Neural cell (in vitro differentiated cells): ENCODE measurements around the gene RTP4. TPM values are rescaled to one million over a fixed set of nuclear protein-coding genes. Genes with fewer than 3 reads are reported as not detected.

ENCODE experiments used
- H2AFZ ChIP-seq: fragments of 200-600, 300-800 bp; sonication (generic), shearing (Covaris generic); 2 replicates; pipeline ENCODE4 v1.6.0; 2014; ENCODE audit warnings: low read depth, mild to moderate bottlenecking, antibody characterized with exemption, low read length, moderate library complexity
- H3F3A ChIP-seq: fragments of 200-600 bp; shearing (Covaris generic); 2 replicates; pipeline ENCODE4 v1.6.1; 2016; ENCODE audit warnings: mild to moderate bottlenecking, moderate library complexity, mixed read lengths, antibody characterized with exemption, low read length; ENCODE audit not compliant: insufficient read depth, poor library complexity, severe bottlenecking
- H3K27ac ChIP-seq: fragments of 200-600, 300-800 bp; sonication (generic), shearing (Covaris generic); 2 replicates; pipeline ENCODE4 v1.5.1; 2014; ENCODE audit warnings: mild to moderate bottlenecking, low read length, moderate library complexity
- H3K27me3 ChIP-seq: fragments of 300-800, 200-600 bp; sonication (generic), shearing (Covaris generic); 2 replicates; pipeline ENCODE4 v1.6.0; 2014; ENCODE audit warnings: mild to moderate bottlenecking, low read depth, low read length, moderate library complexity; ENCODE audit not compliant: insufficient read depth
- H3K36me3 ChIP-seq: fragments of 300-800, 200-600 bp; sonication (generic), shearing (Covaris generic); 2 replicates; pipeline ENCODE4 v1.5.1; 2014; ENCODE audit warnings: mild to moderate bottlenecking, antibody characterized with exemption, low read length, moderate library complexity; ENCODE audit not compliant: insufficient read depth
- H3K4me2 ChIP-seq: fragments of 300-800, 200-600 bp; sonication (generic), shearing (Covaris generic); 2 replicates; pipeline ENCODE4 v1.6.0; 2014; ENCODE audit warnings: mild to moderate bottlenecking, low read length
- H3K4me3 ChIP-seq: fragments of 300-800, 200-600 bp; sonication (generic), shearing (Covaris generic); 2 replicates; pipeline ENCODE4 v1.5.1; 2014; ENCODE audit warnings: mild to moderate bottlenecking, low read length, moderate library complexity
- H3K79me2 ChIP-seq: fragments of 200-600 bp; shearing (Covaris generic); replicated peaks from 2 replicates; pipeline ENCODE4 v1.6.0; 2014; ENCODE audit warnings: mild to moderate bottlenecking, low read length, moderate library complexity; ENCODE audit not compliant: insufficient read depth
- H3K9ac ChIP-seq: fragments of 300-800, 200-600 bp; sonication (generic), shearing (Covaris generic); 2 replicates; pipeline ENCODE4 v1.6.1; 2016; ENCODE audit warnings: mild to moderate bottlenecking, low read length, mixed read lengths
- H3K9me2 ChIP-seq: fragments of 200-600 bp; shearing (Covaris generic); 2 replicates; pipeline ENCODE4 v1.6.1; 2016; ENCODE audit warnings: mild to moderate bottlenecking, low read length, mixed read lengths; ENCODE audit not compliant: insufficient read depth
- H3K9me3 ChIP-seq: fragments of 200-600, 300-800 bp; sonication (generic), shearing (Covaris generic); 2 replicates; pipeline ENCODE4 v1.6.1; 2016; ENCODE audit warnings: mild to moderate bottlenecking, mixed run types, low read length, moderate library complexity, mixed read lengths
- H4K20me1 ChIP-seq: fragments of 200-600 bp; shearing (Covaris generic); 2 replicates; pipeline ENCODE4 v1.6.1; 2016; ENCODE audit warnings: mild to moderate bottlenecking, mixed run types; ENCODE audit not compliant: insufficient read depth
- EP300 ChIP-seq: fragments of 450-650 bp; conservative IDR thresholded peaks from 2 replicates; pipeline ENCODE4 v1.6.1; 2014; ENCODE audit warnings: antibody characterized with exemption, mild to moderate bottlenecking, moderate library complexity; ENCODE audit not compliant: poor library complexity, severe bottlenecking
- EZH2 ChIP-seq: fragments of 200-600, 300-800 bp; shearing (Covaris generic), sonication (generic); IDR thresholded peaks from 2 replicates; pipeline ENCODE4 v1.6.1; 2014; ENCODE audit warnings: antibody characterized with exemption, low read length, borderline replicate concordance, mild to moderate bottlenecking; ENCODE audit not compliant: insufficient read depth, poor library complexity, severe bottlenecking
- MXI1 ChIP-seq: fragments of 450-650 bp; conservative IDR thresholded peaks from 2 replicates; pipeline ENCODE4 v1.6.1; 2014; ENCODE audit warnings: antibody characterized with exemption, mild to moderate bottlenecking; ENCODE audit not compliant: poor library complexity, severe bottlenecking
- POLR2AphosphoS5 ChIP-seq: IDR thresholded peaks from 2 replicates; pipeline ENCODE4 v1.6.1; 2012
- RAD21 ChIP-seq: fragments of 450-650 bp; conservative IDR thresholded peaks from 2 replicates; pipeline ENCODE4 v1.6.1; 2014; ENCODE audit warnings: antibody characterized with exemption, mild to moderate bottlenecking, moderate library complexity
- SMC3 ChIP-seq: fragments of 450-650 bp; conservative IDR thresholded peaks from 2 replicates; pipeline ENCODE4 v1.6.1; 2014; ENCODE audit warnings: antibody characterized with exemption, mild to moderate bottlenecking, moderate library complexity; ENCODE audit not compliant: poor library complexity
- TAF1 ChIP-seq: IDR thresholded peaks from 2 replicates; pipeline ENCODE4 v1.6.1; 2012; ENCODE audit warnings: low read depth
- polyA plus RNA-seq: library from polyadenylated mRNA; depleted of rRNA; stranded (reverse); fragments of >200 nt; gene quantifications from 2 replicates; pipeline ENCODE4 v1.2.3, GENCODE V29; 2014
- TF ChIP-seq, protein P1 (sequence below): IDR thresholded peaks from 2 replicates; pipeline ENCODE4 v1.6.1; 2012; ENCODE audit warnings: borderline replicate concordance
- TF ChIP-seq, protein P2 (sequence below): fragments of 450-650 bp; IDR thresholded peaks from 2 replicates; pipeline ENCODE4 v1.5.1; 2014; ENCODE audit warnings: antibody characterized with exemption, mild to moderate bottlenecking, moderate library complexity; ENCODE audit not compliant: poor library complexity, severe bottlenecking

The RTP4 gene
- polyA plus RNA-seq, 1 donor from 2014 or later: not detected

DNA sequence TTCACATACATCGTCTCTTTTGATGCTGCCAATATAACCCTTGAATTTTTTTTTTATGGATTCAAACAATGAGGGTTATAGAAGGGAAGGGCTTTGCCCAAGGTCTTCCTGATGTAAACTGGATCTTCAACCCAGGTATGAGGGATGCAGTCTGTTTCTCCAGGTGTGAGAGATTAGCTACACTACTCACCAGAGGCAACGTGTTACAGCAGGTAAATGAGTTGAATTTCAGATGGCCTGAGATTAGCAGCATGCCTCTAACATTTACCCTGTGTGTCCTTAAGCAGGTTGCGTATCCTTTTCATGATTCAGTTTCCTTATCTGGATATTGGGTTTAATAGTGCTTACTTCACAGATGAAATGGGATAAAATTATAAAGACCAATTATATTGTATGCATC lies 1.9 kb downstream of the RTP4 start:
- TF ChIP-seq, protein P1, sequence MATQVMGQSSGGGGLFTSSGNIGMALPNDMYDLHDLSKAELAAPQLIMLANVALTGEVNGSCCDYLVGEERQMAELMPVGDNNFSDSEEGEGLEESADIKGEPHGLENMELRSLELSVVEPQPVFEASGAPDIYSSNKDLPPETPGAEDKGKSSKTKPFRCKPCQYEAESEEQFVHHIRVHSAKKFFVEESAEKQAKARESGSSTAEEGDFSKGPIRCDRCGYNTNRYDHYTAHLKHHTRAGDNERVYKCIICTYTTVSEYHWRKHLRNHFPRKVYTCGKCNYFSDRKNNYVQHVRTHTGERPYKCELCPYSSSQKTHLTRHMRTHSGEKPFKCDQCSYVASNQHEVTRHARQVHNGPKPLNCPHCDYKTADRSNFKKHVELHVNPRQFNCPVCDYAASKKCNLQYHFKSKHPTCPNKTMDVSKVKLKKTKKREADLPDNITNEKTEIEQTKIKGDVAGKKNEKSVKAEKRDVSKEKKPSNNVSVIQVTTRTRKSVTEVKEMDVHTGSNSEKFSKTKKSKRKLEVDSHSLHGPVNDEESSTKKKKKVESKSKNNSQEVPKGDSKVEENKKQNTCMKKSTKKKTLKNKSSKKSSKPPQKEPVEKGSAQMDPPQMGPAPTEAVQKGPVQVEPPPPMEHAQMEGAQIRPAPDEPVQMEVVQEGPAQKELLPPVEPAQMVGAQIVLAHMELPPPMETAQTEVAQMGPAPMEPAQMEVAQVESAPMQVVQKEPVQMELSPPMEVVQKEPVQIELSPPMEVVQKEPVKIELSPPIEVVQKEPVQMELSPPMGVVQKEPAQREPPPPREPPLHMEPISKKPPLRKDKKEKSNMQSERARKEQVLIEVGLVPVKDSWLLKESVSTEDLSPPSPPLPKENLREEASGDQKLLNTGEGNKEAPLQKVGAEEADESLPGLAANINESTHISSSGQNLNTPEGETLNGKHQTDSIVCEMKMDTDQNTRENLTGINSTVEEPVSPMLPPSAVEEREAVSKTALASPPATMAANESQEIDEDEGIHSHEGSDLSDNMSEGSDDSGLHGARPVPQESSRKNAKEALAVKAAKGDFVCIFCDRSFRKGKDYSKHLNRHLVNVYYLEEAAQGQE: no peak
- TF ChIP-seq SMC3: no peak
- TF ChIP-seq EZH2: no peak
- TF ChIP-seq RAD21: no peak
- TF ChIP-seq, protein P2, sequence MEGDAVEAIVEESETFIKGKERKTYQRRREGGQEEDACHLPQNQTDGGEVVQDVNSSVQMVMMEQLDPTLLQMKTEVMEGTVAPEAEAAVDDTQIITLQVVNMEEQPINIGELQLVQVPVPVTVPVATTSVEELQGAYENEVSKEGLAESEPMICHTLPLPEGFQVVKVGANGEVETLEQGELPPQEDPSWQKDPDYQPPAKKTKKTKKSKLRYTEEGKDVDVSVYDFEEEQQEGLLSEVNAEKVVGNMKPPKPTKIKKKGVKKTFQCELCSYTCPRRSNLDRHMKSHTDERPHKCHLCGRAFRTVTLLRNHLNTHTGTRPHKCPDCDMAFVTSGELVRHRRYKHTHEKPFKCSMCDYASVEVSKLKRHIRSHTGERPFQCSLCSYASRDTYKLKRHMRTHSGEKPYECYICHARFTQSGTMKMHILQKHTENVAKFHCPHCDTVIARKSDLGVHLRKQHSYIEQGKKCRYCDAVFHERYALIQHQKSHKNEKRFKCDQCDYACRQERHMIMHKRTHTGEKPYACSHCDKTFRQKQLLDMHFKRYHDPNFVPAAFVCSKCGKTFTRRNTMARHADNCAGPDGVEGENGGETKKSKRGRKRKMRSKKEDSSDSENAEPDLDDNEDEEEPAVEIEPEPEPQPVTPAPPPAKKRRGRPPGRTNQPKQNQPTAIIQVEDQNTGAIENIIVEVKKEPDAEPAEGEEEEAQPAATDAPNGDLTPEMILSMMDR: no peak
- no peak for TF ChIP-seq MXI1
- no peak for TF ChIP-seq TAF1
- no peak for TF ChIP-seq EP300
- no peak for TF ChIP-seq POLR2AphosphoS5
- H3K4me3 ChIP-seq: no peak overlapping the region

DNA sequence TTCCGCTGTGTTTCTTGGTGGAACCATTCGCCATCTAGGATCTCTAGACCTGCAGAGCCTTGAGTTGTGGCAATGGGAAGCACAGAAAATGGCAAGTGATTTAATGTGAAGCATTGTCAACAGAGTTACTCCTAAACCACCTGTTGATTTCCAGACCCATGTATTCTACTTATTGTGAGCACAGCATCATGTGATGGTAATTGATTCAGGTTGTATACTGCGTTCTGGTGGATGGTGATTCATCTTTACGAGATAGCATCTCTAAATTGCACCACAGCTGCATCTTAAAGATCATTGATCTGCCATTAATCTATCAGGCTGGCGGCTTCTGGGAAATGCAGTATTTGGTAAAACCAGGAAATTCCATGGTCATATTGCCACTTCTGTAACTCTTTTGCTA lies 7.4 kb downstream of the RTP4 start:
- H3K9me2 ChIP-seq: no peaks in the 10 kb centered on the region
- H3K36me3 ChIP-seq: no peaks in the 10 kb centered on the region
- no peaks in the 10 kb centered on the region for H3F3A ChIP-seq
- no peaks in the 10 kb centered on the region for H4K20me1 ChIP-seq
- no peak for TF ChIP-seq MXI1
- TF ChIP-seq POLR2AphosphoS5: no peak
- no peak for TF ChIP-seq SMC3
- H3K4me2 ChIP-seq: no peak overlapping the region
- no peak overlapping the region for H3K4me3 ChIP-seq
- H2AFZ ChIP-seq: no peak overlapping the region
- no peaks in the 10 kb centered on the region for H3K79me2 ChIP-seq
- no peak overlapping the region for H3K9ac ChIP-seq
- H3K9me3 ChIP-seq: no peaks in the 10 kb centered on the region
- no peak overlapping the region for H3K27ac ChIP-seq
- no peaks in the 10 kb centered on the region for H3K27me3 ChIP-seq

More for the DNA sequence above, 1.9 kb downstream of the RTP4 start:
- H3K9me3 ChIP-seq: no peaks in the 10 kb centered on the region
- no peak overlapping the region for H2AFZ ChIP-seq
- no peak overlapping the region for H3K9ac ChIP-seq
- no peaks in the 10 kb centered on the region for H3K79me2 ChIP-seq
- no peak overlapping the region for H3K27ac ChIP-seq
- H3K9me2 ChIP-seq: no peaks in the 10 kb centered on the region
- H4K20me1 ChIP-seq: no peaks in the 10 kb centered on the region
- no peaks in the 10 kb centered on the region for H3F3A ChIP-seq
- no peaks in the 10 kb centered on the region for H3K36me3 ChIP-seq
- no peak overlapping the region for H3K4me2 ChIP-seq
- no peaks in the 10 kb centered on the region for H3K27me3 ChIP-seq

DNA sequence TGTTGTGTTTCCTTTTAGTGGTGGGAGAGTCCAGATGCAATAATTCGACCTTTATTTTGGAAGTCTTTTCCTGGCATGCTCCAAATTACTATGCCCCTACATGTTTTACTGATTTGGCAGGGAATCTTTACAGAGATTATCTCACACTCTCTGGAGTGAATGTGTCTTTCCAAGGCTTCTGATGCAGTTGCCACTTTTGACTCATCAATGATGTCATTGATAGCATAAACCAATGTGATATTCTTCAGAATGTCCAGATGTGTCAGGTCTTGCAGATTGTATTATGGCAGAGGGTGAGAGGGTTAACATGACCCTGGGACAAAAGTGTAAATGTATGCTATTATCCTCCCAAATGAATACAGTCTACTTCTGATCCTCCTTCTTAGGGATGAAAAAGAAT lies 9.7 kb downstream of the RTP4 start:
- no peak overlapping the region for H3K9ac ChIP-seq
- TF ChIP-seq POLR2AphosphoS5 (no peak), SMC3 (no peak), TAF1 (no peak)
- no peaks in the 10 kb centered on the region for H3F3A ChIP-seq
- no peak overlapping the region for H3K27ac ChIP-seq
- no peak overlapping the region for H2AFZ ChIP-seq
- H4K20me1 ChIP-seq: no peaks in the 10 kb centered on the region
- H3K4me2 ChIP-seq: no peak overlapping the region
- H3K4me3 ChIP-seq: no peak overlapping the region
- no peaks in the 10 kb centered on the region for H3K27me3 ChIP-seq
- H3K36me3 ChIP-seq: no peaks in the 10 kb centered on the region
- no peaks in the 10 kb centered on the region for H3K9me2 ChIP-seq
- H3K9me3 ChIP-seq: no peaks in the 10 kb centered on the region
- H3K79me2 ChIP-seq: no peaks in the 10 kb centered on the region
